Activated T-helper 1 cell treated with anti-CD3 and anti-CD28 coated beads, Interleukin-12 subunit alpha, Interleukin-12 subunit beta, Interleukin-2, Interleukin-4 antibody, amounts not matched to agents 30 ng/mL and 10 ng/mL and 1 ng/mL, durations not matched to agents 14 hours and 24 hours and 36 hours (primary cell): Measurements from ENCODE around the gene TAL1. TPM values are rescaled to one million over a fixed set of nuclear protein-coding genes. Genes with fewer than 3 reads are reported as not detected.
"Not testable (repeated sequence)": the region's sequence is repeated elsewhere in the genome, so short reads cannot be mapped to it uniquely, and the experiment has no call there.

Experiments
- DNase-seq: peaks from one replicate; pipeline ENCODE4 v3.0.0; 2021; ENCODE audit warnings: low spot score
- H3K27ac Mint-ChIP-seq: one replicate; pipeline ENCODE4 v1.8.0; 2021; ENCODE audit warnings: mild to moderate bottlenecking, mixed read lengths
- H3K27me3 Mint-ChIP-seq: one replicate; pipeline ENCODE4 v1.8.0; 2022; ENCODE audit warnings: mild to moderate bottlenecking, moderate library complexity, mixed read lengths; ENCODE audit not compliant: insufficient read depth
- H3K36me3 Mint-ChIP-seq: one replicate; pipeline ENCODE4 v1.8.0; 2021; ENCODE audit warnings: low read depth, mixed read lengths
- H3K4me1 Mint-ChIP-seq: one replicate; pipeline ENCODE4 v1.8.0; 2021; ENCODE audit warnings: low read depth, mixed read lengths
- H3K4me3 Mint-ChIP-seq: one replicate; pipeline ENCODE4 v1.8.0; 2021; ENCODE audit warnings: mild to moderate bottlenecking, moderate library complexity, mixed read lengths
- H3K9me3 Mint-ChIP-seq: one replicate; pipeline ENCODE4 v1.8.0; 2021; ENCODE audit warnings: mixed read lengths
- intact Hi-C: fragments of 100-400 bp; cut with micrococcal nuclease; formaldehyde crosslinking; loops from one replicate; pipeline ENCODE4 v1.15.1; 2024
- total RNA-seq: library from RNA; stranded (reverse); gene quantifications from 2 replicates; pipeline ENCODE4 v1.2.3, GENCODE V29; 2022

The TAL1 gene
- total RNA-seq, result not detected in 2 replicates

DNA sequence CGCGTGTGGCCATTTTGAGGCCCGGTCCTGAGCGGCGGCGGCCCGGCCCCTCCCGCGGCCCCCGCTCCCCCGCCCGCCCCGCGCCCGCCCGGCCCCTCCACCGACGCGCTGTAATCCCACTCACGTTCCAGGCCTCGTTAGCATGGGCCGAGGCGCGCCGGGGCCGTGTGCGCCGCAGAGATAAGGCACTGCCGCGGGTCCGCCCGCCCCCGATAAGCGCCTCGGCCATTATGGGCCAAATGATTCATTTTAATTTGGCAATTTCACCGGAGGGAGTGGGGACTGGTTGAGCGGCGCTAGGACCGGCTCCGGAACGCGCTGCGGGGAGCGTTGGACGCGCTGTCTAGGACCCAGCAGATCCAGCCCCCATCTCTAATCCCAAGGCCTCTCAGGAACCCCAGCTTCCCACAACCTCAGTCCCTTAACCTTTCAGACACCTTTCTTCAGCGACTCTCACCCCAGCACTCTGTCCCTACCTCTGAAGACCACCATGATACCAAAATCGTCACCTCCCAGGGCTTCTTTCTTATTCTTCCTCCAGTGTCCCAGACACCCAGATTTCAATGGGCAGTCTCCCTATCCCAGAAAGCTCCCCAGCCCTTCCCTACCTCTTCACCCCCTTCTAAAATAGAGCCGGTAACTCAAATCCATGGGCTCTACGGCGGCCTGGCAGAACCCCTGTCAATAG lies at the start of gene TAL1:
TAL1 (minus strand) TSS at position 39 of the 688 bp plus-strand sequence. CDS start 6,337 bp downstream, outside the sequence.
- no peaks in the 10 kb centered on the region for H3K9me3 Mint-ChIP-seq
- peak within 1 kb of the TSS; percentile 86 for H3K27ac Mint-ChIP-seq
- DNase-seq, result no peak
- peaks cover 3% of the 10 kb centered on the region for H3K36me3 Mint-ChIP-seq
- H3K4me3 Mint-ChIP-seq, result peak within 1 kb of the TSS; percentile 73
- peaks cover 14% of the 10 kb centered on the region for H3K4me1 Mint-ChIP-seq
- peaks cover 85% of the 10 kb centered on the region for H3K27me3 Mint-ChIP-seq
- intact Hi-C loops, result loop anchor here (5.0 kb wide), 2 partner anchors 480 to 495 kb away; no protein-coding TSS in a partner anchor

DNA sequence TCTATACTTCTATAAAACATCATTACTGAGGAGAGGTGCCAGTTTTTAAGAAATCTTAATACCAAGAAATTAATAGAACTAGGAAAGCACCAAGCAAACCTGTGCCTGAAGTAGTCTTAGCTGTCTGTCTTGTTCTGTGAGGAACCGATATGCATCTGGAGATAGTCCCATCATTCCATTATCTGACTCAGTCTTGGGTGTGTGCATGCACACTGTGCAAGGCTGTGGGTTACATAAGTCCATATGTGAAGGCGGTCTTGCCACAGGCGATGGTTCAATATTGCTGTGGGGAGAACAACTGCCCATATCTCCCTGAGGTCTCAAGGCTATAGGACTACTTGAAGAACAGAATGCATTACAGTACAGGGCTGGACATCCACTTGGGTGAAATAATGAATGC lies 48.1 kb upstream of the TAL1 start:
- no peak for DNase-seq
- H3K27ac Mint-ChIP-seq, result peak overlapping the region; percentile 19
- no peak overlapping the region for H3K4me3 Mint-ChIP-seq
- no peaks in the 10 kb centered on the region for H3K9me3 Mint-ChIP-seq
- peaks cover 19% of the 10 kb centered on the region for H3K4me1 Mint-ChIP-seq
- H3K27me3 Mint-ChIP-seq, result no peaks in the 10 kb centered on the region
- intact Hi-C loops, result no loop called here
- peaks cover 28% of the 10 kb centered on the region for H3K36me3 Mint-ChIP-seq

DNA sequence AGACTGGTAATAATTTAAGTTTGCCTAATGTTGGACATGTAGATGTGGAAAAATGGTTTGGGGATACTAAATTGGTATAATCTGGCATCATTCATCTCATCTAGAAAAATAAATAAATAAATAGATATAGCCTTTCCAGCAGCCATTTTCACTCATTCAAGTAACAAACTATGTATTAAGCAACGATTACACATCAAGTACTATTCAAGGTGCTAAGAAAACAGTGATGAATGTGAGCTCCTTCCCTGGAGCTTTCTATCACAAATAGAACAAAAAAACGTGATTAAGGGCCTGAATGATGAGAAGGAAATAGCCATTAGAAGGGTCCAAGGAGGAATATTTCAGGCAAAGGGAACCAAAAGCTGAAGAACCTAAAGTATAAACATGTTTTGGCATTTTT lies 44.8 kb upstream of the TAL1 start:
- no peaks in the 10 kb centered on the region for H3K9me3 Mint-ChIP-seq
- no peak overlapping the region for H3K4me3 Mint-ChIP-seq
- no peak for DNase-seq
- H3K4me1 Mint-ChIP-seq, result peaks cover 28% of the 10 kb centered on the region
- intact Hi-C loops, result loop anchor here (1.0 kb wide), 1 partner anchor 11 kb away; no protein-coding TSS in a partner anchor
- H3K27ac Mint-ChIP-seq, result no peak overlapping the region
- H3K27me3 Mint-ChIP-seq, result no peaks in the 10 kb centered on the region
- peaks cover 27% of the 10 kb centered on the region for H3K36me3 Mint-ChIP-seq

DNA sequence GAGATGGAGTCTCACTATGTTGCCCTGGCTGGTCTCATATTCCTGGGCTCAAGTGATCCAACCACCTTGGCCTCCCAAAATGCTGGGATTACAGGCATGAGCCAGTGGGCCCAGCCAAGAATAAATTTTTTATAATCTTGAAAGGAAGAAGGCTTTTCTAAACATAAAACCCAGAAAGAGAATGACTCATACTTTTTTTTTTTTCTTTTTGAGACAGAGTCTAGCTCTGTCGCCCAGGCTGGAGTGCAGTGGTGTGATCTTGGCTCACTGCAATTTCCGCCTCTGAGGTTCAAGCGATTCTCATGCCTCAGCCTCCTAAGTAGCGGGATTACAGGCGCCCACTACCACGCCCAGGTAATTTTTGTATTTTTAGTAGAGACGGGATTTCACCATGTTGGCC lies 43.8 kb upstream of the TAL1 start:
- Mint-ChIP-seq H3K4me1 (peaks cover 27% of the 10 kb centered on the region), H3K36me3 (peaks cover 24% of the 10 kb centered on the region)
- intact Hi-C loops, H3K27me3 Mint-ChIP-seq, H3K9me3 Mint-ChIP-seq, DNase-seq, H3K27ac Mint-ChIP-seq, H3K4me3 Mint-ChIP-seq: not testable (repeated sequence)

DNA sequence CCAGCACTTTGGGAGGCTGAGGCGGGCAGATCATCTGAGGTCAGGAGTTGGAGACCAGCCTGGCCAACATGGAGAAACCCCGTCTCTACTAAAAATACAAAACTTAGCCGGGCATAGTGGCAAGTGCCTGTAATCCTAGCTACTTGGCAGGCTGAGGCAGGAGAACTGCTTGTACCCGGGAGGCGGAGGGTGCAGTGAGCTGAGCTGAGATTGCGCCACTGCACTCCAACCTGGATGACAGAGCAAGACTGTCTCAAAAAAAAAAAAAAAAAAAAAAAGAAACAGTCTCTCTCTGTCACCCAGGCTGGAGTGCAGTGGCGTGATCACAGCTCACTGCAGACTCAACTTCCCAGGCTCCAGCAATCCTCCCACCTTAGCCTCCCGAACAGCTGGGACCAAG lies 33.5 kb upstream of the TAL1 start:
- intact Hi-C loops, H3K27me3 Mint-ChIP-seq, H3K4me3 Mint-ChIP-seq, H3K9me3 Mint-ChIP-seq, DNase-seq, H3K4me1 Mint-ChIP-seq, H3K27ac Mint-ChIP-seq: not testable (repeated sequence)
- peaks cover 24% of the 10 kb centered on the region for H3K36me3 Mint-ChIP-seq

DNA sequence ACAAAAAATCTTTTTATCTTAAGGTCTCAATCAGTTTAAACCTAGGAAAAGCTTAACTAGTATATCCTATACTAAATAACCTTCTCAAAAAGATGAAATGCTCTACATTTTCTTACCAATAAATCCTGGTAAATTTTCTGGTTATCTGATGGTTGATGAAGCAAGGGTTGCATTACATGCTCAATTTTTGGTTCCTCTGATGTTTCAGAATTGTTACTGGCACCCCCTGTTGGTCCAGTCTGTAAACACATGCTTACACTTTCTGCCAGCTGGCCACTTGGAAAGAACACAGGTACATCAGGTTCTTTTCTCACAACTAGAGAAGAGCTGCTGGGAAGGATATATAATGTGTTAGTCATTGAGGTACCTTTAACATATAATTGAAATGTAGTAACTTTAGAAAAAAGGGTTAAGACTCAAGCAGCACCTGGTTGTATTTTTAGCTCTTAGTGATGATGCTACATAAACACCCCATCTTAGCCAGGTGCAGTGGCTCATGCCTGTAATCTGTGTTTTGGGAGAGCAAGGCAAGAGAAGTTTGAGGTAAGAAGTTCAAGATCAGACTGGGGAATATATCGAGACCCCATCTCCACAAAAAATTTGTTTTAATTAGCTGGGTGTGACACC lies 30.9 kb upstream of the TAL1 start:
- no peaks in the 10 kb centered on the region for H3K27me3 Mint-ChIP-seq
- H3K4me1 Mint-ChIP-seq, result no peaks in the 10 kb centered on the region
- no peaks in the 10 kb centered on the region for H3K9me3 Mint-ChIP-seq
- H3K27ac Mint-ChIP-seq, result no peak overlapping the region
- peak; percentile 22 for DNase-seq
- intact Hi-C loops, result loop anchor here (1.0 kb wide), 2 partner anchors 70 to 84 kb away; no protein-coding TSS in a partner anchor
- peaks cover 27% of the 10 kb centered on the region for H3K36me3 Mint-ChIP-seq
- no peak overlapping the region for H3K4me3 Mint-ChIP-seq

DNA sequence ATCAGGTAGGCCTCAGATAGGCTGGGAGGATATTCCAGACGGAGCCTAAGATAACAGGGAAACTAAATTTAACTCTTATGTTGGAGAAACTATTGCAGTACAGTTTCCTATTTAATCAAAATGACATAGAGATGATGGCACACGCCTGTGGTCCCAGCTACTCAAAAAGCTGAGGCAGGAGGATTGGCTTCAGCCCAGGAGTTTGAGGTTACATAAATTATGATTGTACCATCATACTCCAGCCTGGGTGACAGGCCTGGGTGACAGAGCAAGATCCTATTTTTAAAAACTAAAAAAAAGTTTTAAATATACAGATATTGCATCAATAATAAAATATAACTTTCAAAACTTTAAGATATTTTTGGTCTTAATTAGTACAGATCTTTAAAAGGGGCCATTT lies 25.2 kb upstream of the TAL1 start:
- intact Hi-C loops, result no loop called here
- no peaks in the 10 kb centered on the region for H3K27me3 Mint-ChIP-seq
- no peaks in the 10 kb centered on the region for H3K9me3 Mint-ChIP-seq
- H3K4me1 Mint-ChIP-seq, result no peaks in the 10 kb centered on the region
- H3K36me3 Mint-ChIP-seq, result peaks cover 23% of the 10 kb centered on the region
- no peak overlapping the region for H3K27ac Mint-ChIP-seq
- no peak for DNase-seq
- no peak overlapping the region for H3K4me3 Mint-ChIP-seq

DNA sequence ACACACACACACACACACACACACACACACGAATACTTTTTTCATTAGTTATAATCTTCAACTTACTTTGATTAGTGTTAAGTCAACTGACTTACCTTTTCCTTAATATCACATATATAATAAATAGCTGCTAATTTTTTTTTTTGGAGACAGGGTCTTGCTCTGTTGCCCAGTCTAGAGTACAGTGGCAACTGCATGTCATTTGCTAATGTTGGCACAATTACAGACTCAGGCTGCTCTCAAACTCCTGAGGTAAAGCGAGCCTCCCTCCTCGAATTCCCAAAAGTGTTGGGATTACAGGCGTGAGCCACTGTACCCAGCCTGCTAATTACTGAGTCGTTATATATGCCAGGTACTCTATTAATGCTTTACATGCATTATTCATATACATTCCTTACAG lies 20.8 kb upstream of the TAL1 start:
- no peaks in the 10 kb centered on the region for H3K27me3 Mint-ChIP-seq
- H3K4me3 Mint-ChIP-seq, result no peak overlapping the region
- no peaks in the 10 kb centered on the region for H3K4me1 Mint-ChIP-seq
- H3K36me3 Mint-ChIP-seq, result peaks cover 21% of the 10 kb centered on the region
- no peak for DNase-seq
- H3K27ac Mint-ChIP-seq, result no peak overlapping the region
- no peaks in the 10 kb centered on the region for H3K9me3 Mint-ChIP-seq
- intact Hi-C loops, result no loop called here

DNA sequence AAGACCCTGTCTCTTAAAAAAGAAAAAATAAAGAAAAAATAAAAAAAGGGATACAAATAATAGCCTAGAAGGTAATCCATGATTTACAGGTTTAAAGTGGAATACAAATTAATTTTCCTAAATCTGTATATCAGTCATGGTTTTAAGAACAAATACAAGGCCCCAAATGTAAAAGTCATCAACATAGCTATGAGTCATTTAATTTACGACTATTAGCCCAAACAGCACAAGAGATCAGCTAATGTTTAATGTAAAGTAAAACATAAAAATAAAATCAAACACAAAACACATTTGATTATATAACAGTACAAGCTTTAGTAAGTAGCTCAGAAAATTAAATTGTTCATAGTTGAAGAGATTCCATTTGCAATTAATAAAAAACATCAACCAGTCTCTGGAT lies 20.3 kb upstream of the TAL1 start:
- no peaks in the 10 kb centered on the region for H3K27me3 Mint-ChIP-seq
- intact Hi-C loops, result no loop called here
- no peak overlapping the region for H3K4me3 Mint-ChIP-seq
- no peak for DNase-seq
- no peaks in the 10 kb centered on the region for H3K9me3 Mint-ChIP-seq
- H3K4me1 Mint-ChIP-seq, result no peaks in the 10 kb centered on the region
- no peak overlapping the region for H3K27ac Mint-ChIP-seq
- peaks cover 19% of the 10 kb centered on the region for H3K36me3 Mint-ChIP-seq

DNA sequence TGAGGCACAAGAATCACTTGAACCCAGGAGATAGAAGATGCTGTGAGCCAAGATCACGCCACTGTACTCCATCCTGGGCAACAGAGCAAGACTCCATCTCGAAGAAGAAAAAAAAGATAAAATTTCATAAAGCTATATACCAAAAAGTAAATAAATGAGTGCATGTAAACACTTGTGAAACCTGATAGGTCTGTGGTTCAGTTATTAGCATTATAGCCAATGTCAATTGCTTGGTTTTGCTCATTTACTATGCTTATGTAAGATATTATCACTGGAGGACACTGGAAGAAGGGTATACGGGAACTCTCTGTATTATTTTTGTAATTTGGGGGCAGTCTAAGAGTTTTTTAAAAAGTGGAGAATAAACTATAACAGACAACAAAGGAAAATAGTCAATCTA lies 17.7 kb upstream of the TAL1 start:
- H3K9me3 Mint-ChIP-seq, result no peaks in the 10 kb centered on the region
- no peaks in the 10 kb centered on the region for H3K4me1 Mint-ChIP-seq
- H3K27me3 Mint-ChIP-seq, result peaks cover 4% of the 10 kb centered on the region
- no peak for DNase-seq
- H3K36me3 Mint-ChIP-seq, result peaks cover 12% of the 10 kb centered on the region
- H3K4me3 Mint-ChIP-seq, result no peak overlapping the region
- intact Hi-C loops, result no loop called here
- H3K27ac Mint-ChIP-seq, result no peak overlapping the region

DNA sequence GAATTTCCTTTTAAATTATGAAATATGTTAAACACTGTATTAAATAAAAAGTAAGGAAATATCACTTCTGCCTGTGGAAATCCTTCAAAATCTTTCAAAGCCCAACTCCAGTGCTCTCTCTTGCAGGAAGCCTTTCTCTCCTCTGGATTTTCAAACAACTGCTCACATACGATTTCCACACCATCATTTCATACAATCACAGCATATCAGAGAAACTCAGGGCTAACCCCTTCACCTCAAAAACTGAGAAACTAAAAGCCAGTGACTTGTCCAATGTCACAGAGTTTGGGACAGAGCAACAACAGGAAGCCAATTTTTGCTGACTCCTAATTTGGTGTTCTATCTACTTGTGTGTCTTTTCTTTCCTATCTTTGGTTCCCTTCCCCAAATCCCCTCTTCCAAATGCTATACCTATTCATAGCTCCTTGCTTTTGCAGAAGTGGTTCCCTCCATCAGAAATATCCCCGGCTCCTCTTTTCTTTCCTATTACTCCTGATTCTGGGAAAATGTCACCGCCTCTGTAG lies 12.4 kb upstream of the TAL1 start:
- peaks cover 16% of the 10 kb centered on the region for H3K27me3 Mint-ChIP-seq
- H3K4me1 Mint-ChIP-seq, result peaks cover 2% of the 10 kb centered on the region
- H3K9me3 Mint-ChIP-seq, result no peaks in the 10 kb centered on the region
- H3K27ac Mint-ChIP-seq, result no peak overlapping the region
- intact Hi-C loops, result no loop called here
- no peak for DNase-seq
- no peak overlapping the region for H3K4me3 Mint-ChIP-seq
- peaks cover 4% of the 10 kb centered on the region for H3K36me3 Mint-ChIP-seq

DNA sequence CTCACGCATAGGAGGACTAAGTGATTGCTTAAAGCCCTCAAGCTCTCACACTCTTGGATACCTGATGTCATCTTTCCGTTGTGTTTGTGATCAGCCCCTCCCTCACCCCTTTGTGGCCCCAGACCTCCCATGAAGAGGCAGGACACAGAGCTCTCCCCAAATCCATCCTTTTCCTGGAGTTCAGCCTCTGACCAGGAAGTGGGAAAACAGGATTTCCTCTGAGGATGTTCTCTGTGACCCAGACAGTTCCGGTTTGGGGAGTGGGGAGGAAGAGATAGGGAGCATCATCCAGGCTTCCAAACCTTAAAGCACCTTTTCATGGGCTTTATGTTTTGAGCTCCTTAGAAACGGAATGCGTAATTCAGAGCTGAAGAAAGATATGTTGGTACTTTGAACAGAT lies 11.9 kb upstream of the TAL1 start:
- H3K27ac Mint-ChIP-seq, result no peak overlapping the region
- H3K36me3 Mint-ChIP-seq, result peaks cover 2% of the 10 kb centered on the region
- intact Hi-C loops, result no loop called here
- H3K4me3 Mint-ChIP-seq, result no peak overlapping the region
- H3K4me1 Mint-ChIP-seq, result peaks cover 7% of the 10 kb centered on the region
- no peaks in the 10 kb centered on the region for H3K9me3 Mint-ChIP-seq
- H3K27me3 Mint-ChIP-seq, result peaks cover 18% of the 10 kb centered on the region
- no peak for DNase-seq
